IPS-18c (cell line): ENCODE measurements around the gene PYGL.
"Not testable (repeated sequence)": the region's sequence is repeated elsewhere in the genome, so short reads cannot be mapped to it uniquely, and the experiment has no call there.

ENCODE experiments used
- H3K4me3 ChIP-seq: 2 replicates; pipeline ENCODE4 v1.7.0; 2013; ENCODE audit warnings: low read depth, mild to moderate bottlenecking, low read length, moderate library complexity; ENCODE audit not compliant: insufficient read depth
- H3K9me3 ChIP-seq: one replicate; pipeline ENCODE4 v1.6.1; 2013; ENCODE audit warnings: mild to moderate bottlenecking, low read length, moderate library complexity; ENCODE audit not compliant: control insufficient read depth, insufficient read depth

Gene PYGL

DNA sequence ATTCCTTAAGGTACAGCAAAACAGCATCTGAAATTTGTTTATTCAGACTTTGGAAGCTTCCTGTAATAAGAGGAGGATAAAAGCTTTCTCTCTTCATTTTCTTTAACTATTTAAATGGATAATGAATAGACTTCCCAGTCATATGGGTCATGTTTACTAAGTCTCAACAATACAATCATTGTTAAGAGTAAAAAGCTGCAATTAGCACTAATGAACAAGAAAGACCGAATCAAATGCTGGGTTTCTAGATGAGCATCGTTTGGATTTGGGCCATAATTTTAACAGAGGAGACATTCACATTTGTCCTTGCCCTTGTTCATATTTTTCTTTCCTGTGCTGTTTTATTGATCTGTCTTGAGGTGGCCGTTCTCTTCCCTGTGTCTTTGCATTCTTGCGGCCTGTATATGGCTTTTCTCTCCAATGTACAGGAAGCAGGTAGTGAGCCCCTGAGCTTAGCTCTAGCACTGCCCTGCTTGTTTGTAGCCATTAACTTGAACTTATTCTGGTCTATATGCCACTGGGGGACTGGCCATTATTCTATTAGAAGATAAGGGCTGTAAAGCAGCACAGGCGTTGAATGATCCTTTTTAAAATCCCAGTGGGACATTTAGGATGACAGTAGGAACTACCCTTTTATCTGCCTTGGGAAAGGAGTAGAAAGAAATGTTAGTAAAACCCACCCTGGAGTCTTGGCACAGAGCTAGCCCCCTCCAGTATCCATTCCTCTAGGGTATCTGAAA lies 37.8 kb downstream of the PYGL start:
- Histone ChIP-seq H3K4me3 (no peak overlapping the region), H3K9me3 (peaks cover 2% of the 10 kb centered on the region)

DNA sequence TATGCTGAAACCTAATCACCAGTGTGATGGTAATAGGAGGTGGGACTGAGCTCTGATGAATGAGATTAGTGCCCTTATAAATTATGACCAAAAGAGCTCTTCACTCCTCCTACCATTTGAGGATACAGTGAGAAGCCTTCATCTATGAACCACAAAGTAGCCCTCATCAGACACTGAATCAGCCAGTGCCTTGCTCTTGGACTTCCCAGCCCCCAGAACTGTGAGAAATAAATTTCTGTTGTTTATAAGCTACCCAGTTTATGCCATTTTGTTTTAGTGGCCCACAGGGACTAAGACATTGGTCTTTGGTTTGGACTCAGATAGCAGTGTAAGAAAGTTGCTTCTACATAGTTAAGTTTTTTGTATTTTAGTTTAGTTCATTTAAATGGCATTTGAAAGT lies 39.6 kb downstream of the PYGL start:
- no peak overlapping the region for H3K4me3 ChIP-seq
- H3K9me3 ChIP-seq = peaks cover 2% of the 10 kb centered on the region

DNA sequence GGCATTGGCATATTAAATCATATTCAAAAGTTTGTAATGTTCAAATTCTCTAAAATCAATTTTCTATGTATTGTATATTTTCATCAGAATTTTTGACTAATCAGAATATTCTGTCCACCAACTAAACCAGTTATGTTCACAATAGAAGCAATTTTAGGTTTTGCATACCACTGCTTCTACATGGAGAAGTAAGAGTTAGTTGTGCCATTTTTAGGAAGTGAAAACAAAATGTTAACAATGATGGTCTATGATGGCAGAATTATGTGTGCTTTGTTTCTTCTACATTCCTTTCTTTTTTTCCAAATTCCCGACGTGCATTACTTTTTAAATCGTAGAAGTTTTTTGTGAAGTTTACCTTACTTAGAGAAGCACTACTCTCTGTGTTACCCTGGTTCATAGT lies 42.9 kb downstream of the PYGL start:
- Histone ChIP-seq H3K4me3 (no peak overlapping the region), H3K9me3 (peaks cover 2% of the 10 kb centered on the region)

DNA sequence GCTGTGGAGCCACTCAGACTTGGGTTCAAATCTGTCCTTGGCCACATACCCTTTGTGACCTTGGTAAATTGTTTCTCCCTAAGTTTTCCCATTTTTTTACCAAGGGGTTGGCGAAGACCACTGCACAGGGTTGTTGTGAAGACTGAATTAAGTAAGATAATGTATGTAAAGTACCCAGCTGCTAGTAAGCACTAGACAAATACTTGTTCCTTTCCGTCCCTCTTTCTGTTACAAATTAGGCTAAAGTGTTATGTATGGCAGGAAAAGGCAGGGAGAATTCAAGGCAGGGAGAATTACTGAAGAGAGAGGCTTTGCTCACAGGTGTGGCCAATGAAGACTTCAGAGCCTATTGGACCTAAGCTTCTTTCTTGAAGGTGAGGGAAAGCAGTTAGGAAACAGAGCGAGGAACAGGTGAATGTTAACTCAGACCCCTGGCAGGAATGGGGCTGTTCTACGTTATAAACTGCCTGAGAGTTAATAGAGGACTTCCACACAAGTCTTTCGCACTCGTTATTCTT lies 46.6 kb downstream of the PYGL start:
- H3K9me3 ChIP-seq = no peaks in the 10 kb centered on the region
- peak overlapping the region; percentile 10; the same call in 1 of the 2 replicates for H3K4me3 ChIP-seq

DNA sequence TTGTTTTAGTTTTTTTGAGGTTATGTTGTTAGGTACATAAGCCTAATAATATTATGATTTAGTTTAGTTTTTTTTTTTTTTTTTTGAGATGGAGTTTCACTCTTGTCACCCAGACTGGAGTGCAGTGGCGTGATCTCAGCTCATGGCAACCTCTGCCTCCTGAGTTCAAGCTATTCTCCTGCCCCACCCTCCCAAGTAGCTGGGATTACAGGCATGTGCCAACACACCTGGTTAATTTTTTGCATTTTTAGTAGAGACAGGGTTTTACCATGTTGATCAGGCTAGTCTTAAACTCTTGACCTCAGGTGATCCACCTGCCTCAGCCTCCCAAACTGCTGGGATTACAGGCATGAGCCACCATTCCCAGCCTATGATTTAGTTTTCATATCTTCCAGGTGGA lies 47.3 kb downstream of the PYGL start:
- H3K9me3 ChIP-seq, H3K4me3 ChIP-seq: not testable (repeated sequence)

DNA sequence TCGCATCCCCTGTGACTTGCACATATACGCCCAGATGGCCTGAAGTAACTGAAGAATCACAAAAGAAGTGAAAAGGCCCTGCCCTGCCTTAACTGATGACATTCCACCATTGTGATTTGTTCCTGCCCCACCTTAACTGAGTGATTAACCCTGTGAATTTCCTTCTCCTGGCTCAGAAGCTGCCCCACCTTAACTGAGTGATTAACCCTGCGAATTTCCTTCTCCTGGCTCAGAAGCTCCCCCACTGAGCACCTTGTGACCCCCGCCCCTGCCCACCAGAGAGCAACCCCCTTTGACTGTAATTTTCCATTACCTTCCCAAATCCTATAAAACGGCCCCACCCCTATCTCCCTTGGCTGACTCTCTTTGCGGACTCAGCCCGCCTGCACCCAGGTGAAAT lies 47.9 kb downstream of the PYGL start:
- not testable (repeated sequence) for H3K4me3 ChIP-seq, H3K9me3 ChIP-seq

DNA sequence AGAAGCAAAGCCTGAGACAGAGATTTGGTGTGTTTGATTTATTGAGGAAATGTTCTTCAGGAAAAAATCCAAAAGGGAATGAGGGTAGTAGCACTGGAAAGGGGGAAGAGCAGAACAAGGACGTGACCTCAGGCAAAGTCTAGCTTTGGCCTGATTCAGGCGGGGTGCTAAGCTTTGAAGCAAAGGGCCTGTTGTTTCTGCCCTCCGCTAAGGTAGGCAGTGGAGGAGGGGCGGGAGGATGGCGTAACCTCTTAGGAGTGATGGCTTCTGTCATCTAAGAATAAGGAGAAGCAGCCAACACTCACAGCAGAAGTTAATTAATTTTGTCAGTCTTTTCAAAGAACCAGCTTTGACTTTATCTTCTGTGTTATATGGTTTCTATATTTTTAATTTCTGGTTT lies 52.0 kb downstream of the PYGL start:
- H3K9me3 ChIP-seq = no peaks in the 10 kb centered on the region
- H3K4me3 ChIP-seq = no peak overlapping the region

DNA sequence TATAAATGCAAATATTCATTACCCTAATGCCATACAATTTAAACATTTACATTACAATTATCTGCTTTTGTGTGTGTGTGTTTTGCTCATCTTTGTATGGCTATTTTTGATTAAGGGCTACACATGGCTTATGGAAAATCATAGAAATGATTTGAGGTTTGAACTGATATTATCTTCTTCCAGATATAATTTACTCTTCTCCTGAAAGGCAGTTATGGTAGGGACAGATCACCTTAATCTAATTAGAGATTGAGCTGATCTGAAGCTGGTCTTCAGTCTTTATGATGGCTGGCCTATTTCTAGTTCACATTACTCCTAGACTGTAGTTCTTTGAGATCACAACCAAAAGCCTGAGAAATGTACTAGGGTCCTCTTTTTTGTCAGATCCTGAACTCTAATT lies 56.8 kb downstream of the PYGL start:
- H3K9me3 ChIP-seq = no peaks in the 10 kb centered on the region
- H3K4me3 ChIP-seq = no peak overlapping the region

DNA sequence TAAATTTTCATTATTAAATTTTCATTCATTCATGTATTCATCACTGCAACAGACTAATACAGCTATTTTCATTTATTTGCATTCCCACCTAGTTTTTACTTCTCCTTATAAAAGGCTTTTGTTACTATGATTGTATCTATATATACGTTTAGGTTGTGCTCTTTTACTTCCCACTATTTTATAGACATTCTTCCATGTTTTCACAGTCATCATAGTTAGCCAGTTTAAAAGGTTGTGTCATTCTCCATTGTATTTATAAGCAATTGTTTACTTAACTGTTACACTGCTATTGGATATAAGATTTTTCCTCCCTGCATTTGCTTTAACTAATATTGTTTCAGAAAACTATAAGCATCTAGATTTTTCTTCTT lies 60.5 kb downstream of the PYGL start:
- Histone ChIP-seq H3K4me3 (no peak overlapping the region), H3K9me3 (no peaks in the 10 kb centered on the region)

DNA sequence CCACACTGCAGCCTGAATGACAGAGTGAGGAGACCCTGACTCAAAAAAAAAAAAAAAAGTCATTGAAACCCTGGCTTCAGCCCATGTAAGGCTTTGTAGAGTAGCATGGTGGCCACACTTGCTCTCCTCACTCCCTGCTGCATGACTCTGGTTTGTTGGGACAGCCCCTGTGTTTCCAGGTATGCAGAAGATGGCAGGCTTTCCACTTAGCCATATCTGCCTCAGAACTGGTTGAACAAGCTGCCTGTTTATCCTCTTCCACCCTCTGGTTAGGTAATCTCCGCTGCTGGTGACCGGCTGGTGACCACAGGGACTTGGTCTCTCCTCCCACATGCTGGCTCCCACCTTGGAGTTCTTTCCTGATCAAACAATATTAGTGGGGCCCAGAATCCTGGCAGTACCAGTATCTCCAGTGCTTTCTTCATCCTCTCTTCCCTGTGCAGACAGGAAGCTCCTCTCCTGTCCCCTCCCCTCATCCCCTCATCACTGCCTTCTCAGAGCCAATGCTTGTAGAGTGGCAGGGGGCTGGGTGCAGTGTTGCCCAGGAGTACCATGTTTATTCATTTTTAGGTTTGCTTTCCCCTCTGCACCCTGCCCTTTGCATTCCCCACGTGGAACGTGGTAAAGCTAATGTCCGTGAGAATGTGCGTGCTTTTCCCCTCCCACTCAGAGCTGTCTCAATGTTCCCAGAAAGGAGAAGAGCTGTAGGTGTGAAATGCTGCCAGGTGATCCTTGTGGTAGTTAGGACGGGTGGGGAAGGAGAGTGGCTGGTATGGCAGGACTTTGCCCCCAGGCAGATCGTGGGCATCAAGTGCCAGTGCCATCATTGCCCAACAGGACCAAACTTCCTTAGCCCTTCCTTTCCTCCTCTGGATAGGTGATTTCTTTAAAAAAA lies 61.1 kb downstream of the PYGL start:
- Histone ChIP-seq H3K9me3 (no peaks in the 10 kb centered on the region), H3K4me3 (no peak overlapping the region)

DNA sequence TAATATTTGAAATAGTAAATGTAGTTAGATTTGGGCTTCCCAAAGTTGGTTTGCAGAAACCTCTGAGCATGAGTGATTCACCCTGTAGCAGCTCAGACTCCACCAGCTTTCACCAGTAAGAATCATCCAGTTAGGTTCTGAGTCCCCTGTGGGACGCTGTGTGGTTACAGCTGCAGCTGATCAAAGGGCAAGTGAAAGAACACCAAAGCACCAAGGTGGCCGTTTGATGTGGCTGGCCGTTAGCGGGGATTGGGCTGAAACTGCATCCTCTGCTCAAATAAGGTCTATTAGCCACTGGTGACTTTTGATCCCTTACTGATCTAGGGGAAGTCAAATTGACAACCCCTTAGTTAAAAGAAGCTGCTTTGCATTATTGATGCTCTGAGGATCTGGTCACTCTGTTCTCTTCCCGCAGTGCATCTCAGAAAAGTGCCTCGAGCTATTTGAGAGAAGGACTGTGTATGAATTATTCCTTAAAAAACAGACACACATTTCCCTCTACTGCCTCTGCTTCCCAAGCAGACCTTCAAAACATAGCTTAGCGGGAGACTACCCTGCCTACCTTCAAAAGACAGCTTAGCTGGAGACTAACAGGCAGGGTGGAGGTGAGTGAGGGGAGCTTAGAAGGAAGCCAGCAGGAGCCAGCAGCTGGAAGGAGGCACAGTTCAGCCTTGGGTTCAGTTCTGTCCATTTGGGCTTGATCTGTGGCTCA lies 68.8 kb downstream of the PYGL start:
- H3K9me3 ChIP-seq = no peaks in the 10 kb centered on the region
- no peak overlapping the region for H3K4me3 ChIP-seq

DNA sequence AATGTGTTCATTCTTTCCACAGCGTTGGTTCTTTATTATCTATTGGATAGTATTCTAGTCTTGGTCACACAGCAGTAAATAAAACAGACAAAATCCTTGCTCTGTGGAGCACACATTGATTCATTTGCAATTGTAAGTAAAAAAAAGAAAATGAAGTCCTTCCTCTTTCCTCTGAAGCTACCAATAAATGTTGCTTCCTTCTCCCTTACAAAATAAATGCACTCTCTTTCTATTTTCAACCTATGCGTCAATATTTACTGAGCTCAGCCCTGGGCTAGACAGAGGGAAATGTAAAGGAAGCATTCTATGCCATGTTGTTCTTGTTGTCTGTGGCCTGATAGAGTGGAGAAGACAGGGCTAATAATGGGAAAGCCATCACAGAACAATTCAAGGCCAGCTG lies 69.5 kb downstream of the PYGL start:
- Histone ChIP-seq H3K9me3 (no peaks in the 10 kb centered on the region), H3K4me3 (no peak overlapping the region)

DNA sequence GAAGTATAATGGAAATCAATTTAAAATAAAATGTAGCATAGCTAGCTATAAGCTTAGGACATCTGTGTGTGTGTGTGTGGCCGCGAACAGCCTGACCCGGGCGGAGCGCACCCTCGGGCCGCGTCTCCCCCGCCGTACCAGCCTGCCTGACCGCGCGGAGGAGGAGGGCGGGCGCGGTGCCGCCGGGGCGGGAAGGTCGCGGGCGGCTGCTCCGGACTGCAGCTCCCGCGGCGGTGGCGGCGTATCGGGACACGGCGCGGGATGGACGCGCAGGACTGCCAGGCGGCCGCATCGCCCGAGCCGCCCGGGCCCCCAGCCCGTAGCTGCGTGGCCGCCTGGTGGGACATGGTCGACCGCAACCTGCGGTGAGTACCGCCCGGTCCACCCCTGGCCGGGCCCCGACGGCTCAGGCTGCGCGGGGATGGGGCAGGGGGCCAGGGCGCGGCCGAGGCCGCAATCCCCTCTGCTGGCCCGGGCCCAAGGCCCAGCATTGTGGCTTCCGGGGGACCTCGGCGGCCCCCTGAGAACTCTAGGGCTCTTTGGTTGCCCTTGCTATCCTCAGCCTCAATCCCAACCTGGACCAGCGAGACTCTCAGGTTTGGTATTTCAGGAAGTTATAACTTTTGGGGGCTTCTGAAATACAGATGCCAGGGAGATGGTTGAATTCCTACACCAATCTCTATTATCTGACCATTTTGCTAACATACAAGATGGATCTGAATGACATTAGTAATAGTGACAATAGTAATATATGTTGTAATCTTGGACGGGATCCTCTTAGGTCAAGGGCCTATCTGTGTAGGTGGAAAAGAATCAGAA lies 72.2 kb downstream of the PYGL start, which contains the start of gene ABHD12B:
TSS of gene ABHD12B (plus strand) at position 140 of the 819 bp plus-strand sequence. CDS start at position 262, 122 bp downstream.
- Histone ChIP-seq H3K9me3 (no peaks in the 10 kb centered on the region), H3K4me3 (peak within 1 kb of the TSS; percentile 40)

DNA sequence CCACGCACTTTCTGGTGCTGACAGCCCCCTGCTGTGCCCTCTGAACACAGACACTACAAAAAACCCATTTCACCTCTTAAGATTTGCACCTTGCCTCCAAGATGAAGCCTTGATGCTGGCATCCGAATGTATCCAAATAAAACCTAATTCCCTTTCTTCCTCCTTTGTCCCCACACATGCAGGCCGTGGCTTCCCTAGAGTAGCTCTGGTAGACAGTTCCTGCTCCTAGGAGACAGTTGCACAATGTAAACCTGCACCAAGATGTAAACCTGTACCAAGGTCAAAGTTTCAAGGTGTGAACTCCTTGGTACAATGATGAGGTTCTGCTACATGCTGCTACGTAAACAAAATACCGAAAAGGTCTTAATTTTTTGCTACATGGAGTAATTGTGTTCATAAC lies 73.1 kb downstream of the PYGL start:
- H3K9me3 ChIP-seq = no peaks in the 10 kb centered on the region
- H3K4me3 ChIP-seq = no peak overlapping the region

DNA sequence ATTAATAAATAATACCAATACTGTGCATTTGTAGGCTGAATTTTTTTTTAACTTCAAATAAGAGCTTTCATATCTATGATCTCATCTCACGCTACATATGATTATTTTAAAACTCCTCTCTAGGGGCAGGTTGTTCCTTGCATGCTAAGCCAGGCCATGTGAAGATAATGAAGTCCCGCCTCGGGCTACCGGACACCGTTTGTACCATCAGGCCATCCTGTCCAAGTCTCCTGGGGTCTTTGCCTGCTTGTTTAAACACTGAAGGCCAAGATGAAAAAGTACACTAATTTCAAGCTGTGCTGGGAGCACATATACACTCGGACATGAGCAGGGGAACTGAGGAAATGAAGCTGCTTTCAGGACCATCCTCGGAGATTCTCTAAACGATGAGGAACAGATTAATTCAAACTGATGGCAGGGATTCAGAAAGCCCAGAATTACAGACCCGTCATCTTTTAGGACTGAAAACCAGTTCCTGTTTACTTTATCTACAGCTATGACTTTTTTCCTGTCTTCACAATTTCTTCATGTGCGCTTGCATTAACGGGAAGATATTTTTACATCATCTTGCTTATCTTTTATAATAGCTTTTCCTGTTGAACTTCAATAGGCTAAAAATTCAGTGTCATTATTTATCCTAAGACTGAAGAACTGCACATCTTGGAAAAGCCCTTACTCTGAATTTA lies 78.7 kb downstream of the PYGL start:
- Histone ChIP-seq H3K4me3 (no peak overlapping the region), H3K9me3 (no peaks in the 10 kb centered on the region)

DNA sequence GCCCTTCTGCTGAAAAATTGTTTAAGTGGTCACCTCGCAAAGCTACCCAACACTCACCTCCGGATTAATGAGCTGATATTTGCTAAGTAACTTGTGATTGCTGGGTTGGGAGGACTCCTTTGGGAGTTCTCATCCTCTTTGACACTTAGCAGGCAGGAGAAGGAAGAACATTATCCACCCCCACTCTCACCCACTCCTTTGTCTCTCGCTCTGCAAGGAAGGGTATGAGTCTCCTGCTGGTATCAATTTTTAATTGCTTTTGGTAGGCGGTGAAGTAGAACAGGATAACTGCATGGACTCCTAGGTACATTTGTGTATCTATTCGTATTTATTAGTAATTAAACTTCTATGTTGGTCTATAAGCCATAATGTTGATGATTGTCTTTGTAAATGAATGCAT lies 79.3 kb downstream of the PYGL start:
- H3K9me3 ChIP-seq = no peaks in the 10 kb centered on the region
- H3K4me3 ChIP-seq = no peak overlapping the region
